Panc1 (cell line): ENCODE data around the gene FABP7.

Experiments
- CTCF ChIP-seq: fragments of 450-650 bp; IDR thresholded peaks from 2 replicates; pipeline ENCODE4 v1.5.1; 2017; ENCODE audit warnings: mild to moderate bottlenecking
- POLR2AphosphoS5 ChIP-seq: IDR thresholded peaks from 2 replicates; pipeline ENCODE4 v1.6.1; 2012; ENCODE audit warnings: mild to moderate bottlenecking, low read depth, low read length, moderate library complexity
- REST ChIP-seq, 2 experiments: IDR thresholded peaks; 2 replicates each; pipeline ENCODE4 v1.6.1; 2011 to 2012; ENCODE audit warnings: low read depth in 2 of 2, control low read depth in 1 of 2, low read length in 1 of 2, mild to moderate bottlenecking in 1 of 2, moderate library complexity in 1 of 2; ENCODE audit not compliant: insufficient read depth in 1 of 2
- SIN3A ChIP-seq: IDR thresholded peaks from 2 replicates; pipeline ENCODE4 v1.6.1; 2012; ENCODE audit warnings: low read depth, mild to moderate bottlenecking, low read length, moderate library complexity, borderline replicate concordance; ENCODE audit not compliant: insufficient read depth
- TCF7L2 ChIP-seq: IDR thresholded peaks from 2 replicates; pipeline ENCODE4 v1.6.1; 2011; ENCODE audit warnings: mild to moderate bottlenecking, low read depth, low read length, inconsistent platforms

- no peak for TF ChIP-seq CTCF
- no peak for TF ChIP-seq POLR2AphosphoS5
- TF ChIP-seq REST (IDR thresholded peaks at IDR 0.05; ENCODE audit: insufficient read depth in 1 of 2, low read depth in 2 of 2, low read length in 1 of 2): no peak
- no peak for TF ChIP-seq SIN3A
- no peak for TF ChIP-seq TCF7L2
Measured at GRCh38 chr6:122736163-122736562, 43.4 kb upstream of the FABP7 start.
